H9 (cell line): ENCODE results near the gene PDPK1. TPM values are rescaled to one million over a fixed set of nuclear protein-coding genes. Genes with fewer than 3 reads are reported as not detected.

Experiments
- DNase-seq: peaks from one replicate; pipeline ENCODE4 v3.0.0-alpha.2; 2017
- H2AFZ ChIP-seq: one replicate; pipeline ENCODE4 v1.6.1; 2013; ENCODE audit warnings: mild to moderate bottlenecking, low read length, control low read depth, moderate library complexity
- H2AK5ac ChIP-seq: 2 replicates; pipeline ENCODE4 v1.6.1; 2013; ENCODE audit warnings: low read length, control low read depth, mixed read lengths; ENCODE audit not compliant: insufficient read length
- H2BK120ac ChIP-seq: one replicate; pipeline ENCODE4 v1.6.1; 2013; ENCODE audit warnings: low read depth, mild to moderate bottlenecking, low read length, control low read depth, inconsistent platforms; ENCODE audit not compliant: poor library complexity, severe bottlenecking
- H2BK12ac ChIP-seq: 2 replicates; pipeline ENCODE4 v1.6.1; 2013; ENCODE audit warnings: low read length, control low read depth, mixed read lengths, low read depth; ENCODE audit not compliant: insufficient read length
- H2BK15ac ChIP-seq: 2 replicates; pipeline ENCODE4 v1.6.1; 2013; ENCODE audit warnings: low read depth, low read length, control low read depth
- H2BK20ac ChIP-seq: one replicate; pipeline ENCODE4 v1.6.1; 2013; ENCODE audit warnings: low read depth, mild to moderate bottlenecking, low read length, control low read depth, inconsistent platforms; ENCODE audit not compliant: poor library complexity, severe bottlenecking
- H2BK5ac ChIP-seq: 2 replicates; pipeline ENCODE4 v1.6.1; 2013; ENCODE audit warnings: low read length, control low read depth, mixed read lengths; ENCODE audit not compliant: insufficient read length
- H3K14ac ChIP-seq: 2 replicates; pipeline ENCODE4 v1.6.1; 2013; ENCODE audit warnings: low read length, control low read depth; ENCODE audit not compliant: insufficient read depth
- H3K18ac ChIP-seq: 2 replicates; pipeline ENCODE4 v1.6.1; 2013; ENCODE audit warnings: low read depth, mild to moderate bottlenecking, mixed read lengths, low read length, control low read depth; ENCODE audit not compliant: insufficient read length
- H3K23ac ChIP-seq: 2 replicates; pipeline ENCODE4 v1.6.1; 2013; ENCODE audit warnings: low read length, control low read depth, mixed read lengths, low read depth; ENCODE audit not compliant: insufficient read length
- H3K23me2 ChIP-seq: 2 replicates; pipeline ENCODE4 v1.6.1; 2013; ENCODE audit warnings: low read depth, mild to moderate bottlenecking, mixed read lengths, low read length, control low read depth; ENCODE audit not compliant: insufficient read length, poor library complexity, severe bottlenecking
- H3K27ac ChIP-seq: 2 replicates; pipeline ENCODE4 v1.5.1; 2013; ENCODE audit warnings: low read length, control low read depth, mixed read lengths, low read depth; ENCODE audit not compliant: insufficient read length
- H3K27me3 ChIP-seq: 2 replicates; pipeline ENCODE4 v1.6.1; 2013; ENCODE audit warnings: low read length, control low read depth, inconsistent platforms; ENCODE audit not compliant: insufficient read depth
- H3K4ac ChIP-seq: 2 replicates; pipeline ENCODE4 v1.6.1; 2013; ENCODE audit warnings: low read depth, mild to moderate bottlenecking, control low read depth, inconsistent platforms, low read length, moderate library complexity
- H3K4me1 ChIP-seq: 2 replicates; pipeline ENCODE4 v1.6.1; 2013; ENCODE audit warnings: low read length, control low read depth, inconsistent platforms; ENCODE audit not compliant: insufficient read depth
- H3K4me2 ChIP-seq: 2 replicates; pipeline ENCODE4 v1.6.1; 2013; ENCODE audit warnings: low read length, control low read depth, mixed read lengths; ENCODE audit not compliant: insufficient read length, insufficient read depth
- H3K56ac ChIP-seq: 2 replicates; pipeline ENCODE4 v1.6.1; 2013; ENCODE audit warnings: low read depth, mild to moderate bottlenecking, mixed read lengths, low read length, control low read depth; ENCODE audit not compliant: insufficient read length
- H3K79me1 ChIP-seq: 2 replicates; pipeline ENCODE4 v1.6.1; 2013; ENCODE audit warnings: low read depth, mild to moderate bottlenecking, moderate library complexity, low read length, control low read depth, inconsistent platforms; ENCODE audit not compliant: insufficient read depth, poor library complexity, severe bottlenecking
- H3K79me2 ChIP-seq: 2 replicates; pipeline ENCODE4 v1.6.1; 2013; ENCODE audit warnings: low read length, control low read depth, inconsistent platforms; ENCODE audit not compliant: insufficient read depth
- H3K9ac ChIP-seq: 2 replicates; pipeline ENCODE4 v1.6.1; 2013; ENCODE audit warnings: low read length, control low read depth, mixed read lengths; ENCODE audit not compliant: insufficient read length; ENCODE audit errors: extremely low read depth
- H3K9me3 ChIP-seq: one replicate; pipeline ENCODE4 v1.6.1; 2013; ENCODE audit warnings: low read depth, low read length, inconsistent platforms; ENCODE audit not compliant: control insufficient read depth
- H3T11ph ChIP-seq: one replicate; pipeline ENCODE4 v1.6.1; 2013; ENCODE audit warnings: mild to moderate bottlenecking, low read length, control low read depth, inconsistent platforms
- H4K20me1 ChIP-seq: one replicate; pipeline ENCODE4 v1.6.1; 2013; ENCODE audit not compliant: control insufficient read depth, insufficient read length, insufficient read depth
- H4K5ac ChIP-seq: 2 replicates; pipeline ENCODE4 v1.6.1; 2013; ENCODE audit warnings: low read depth, mild to moderate bottlenecking, mixed read lengths, low read length, control low read depth; ENCODE audit not compliant: insufficient read length
- H4K8ac ChIP-seq: replicated peaks from 2 replicates; pipeline ENCODE4 v1.6.1; 2013; ENCODE audit warnings: low read length, control low read depth, mixed read lengths, low read depth; ENCODE audit not compliant: insufficient read length
- H4K91ac ChIP-seq: 2 replicates; pipeline ENCODE4 v1.6.1; 2013; ENCODE audit warnings: low read depth, mild to moderate bottlenecking, moderate library complexity, mixed read lengths, low read length, control low read depth; ENCODE audit not compliant: insufficient read length
- H3K27ac Mint-ChIP-seq, 3 experiments: 2 replicates in 2 of 3; 3 replicates in 1 of 3; pipeline ENCODE4 v1.8.0; 2020 to 2021; ENCODE audit warnings: mixed read lengths in 3 of 3, mild to moderate bottlenecking in 1 of 3, moderate library complexity in 1 of 3
- H3K27me3 Mint-ChIP-seq: 2 replicates; pipeline ENCODE4 v1.8.0; 2021; ENCODE audit warnings: low read depth, mild to moderate bottlenecking, moderate library complexity, mixed read lengths
- H3K36me3 Mint-ChIP-seq, 3 experiments: 2 replicates in 2 of 3; 3 replicates in 1 of 3; pipeline ENCODE4 v1.8.0; 2020 to 2021; ENCODE audit warnings: low read depth in 3 of 3, mixed read lengths in 3 of 3; ENCODE audit not compliant: insufficient read depth in 1 of 3
- H3K4me1 Mint-ChIP-seq, 2 experiments: 2 replicates each; pipeline ENCODE4 v1.8.0; 2020; ENCODE audit warnings: mixed read lengths in 2 of 2
- H3K4me3 Mint-ChIP-seq, 2 experiments: 2 replicates in 1 of 2; 3 replicates in 1 of 2; pipeline ENCODE4 v1.8.0; 2020 to 2021; ENCODE audit warnings: mild to moderate bottlenecking in 2 of 2, mixed read lengths in 2 of 2, moderate library complexity in 1 of 2
- H3K9me3 Mint-ChIP-seq, 2 experiments: 2 replicates in 1 of 2; 3 replicates in 1 of 2; pipeline ENCODE4 v1.8.0; 2020; ENCODE audit warnings: mild to moderate bottlenecking in 2 of 2, mixed read lengths in 2 of 2, moderate library complexity in 1 of 2
- CTCF ChIP-seq: fragments of 200-600 bp; sonication (generic); conservative IDR thresholded peaks from 3 replicates; pipeline ENCODE4 v1.8.0; 2021; ENCODE audit warnings: antibody characterized with exemption, mild to moderate bottlenecking
- WGBS: extraction: QIAGEN DNeasy Blood & Tissue Kit; methylation state at CpG from one replicate; pipeline ENCODE4 v1.1.7; 2013; ENCODE audit warnings: missing lambda C conversion rate, low lambda C conversion rate, mixed read lengths; ENCODE audit not compliant: insufficient read length; ENCODE audit errors: extremely low coverage; 5-methylcytosine and 5-hydroxymethylcytosine counted together
- total RNA-seq: library from RNA; stranded (reverse); gene quantifications from 2 replicates; pipeline ENCODE4 v1.2.1, GENCODE V29; 2021

Gene PDPK1
- total RNA-seq, 1 experiment from 2014 or later, result 32.8 TPM

GRCh38 chr16:2518823-2519710 lies 18.8 kb upstream of the PDPK1 start:
- H3K9me3 ChIP-seq, result no peaks in the 10 kb centered on the region
- no peak overlapping the region for H3K23ac ChIP-seq
- H3K56ac ChIP-seq, result no peak overlapping the region
- H3K27me3 Mint-ChIP-seq, result no peaks in the 10 kb centered on the region; the same call in 1 of the 2 replicates
- H3K4me1 Mint-ChIP-seq, result peaks cover 27 to 36% of the 10 kb centered on the region in 2 experiments
- no peak overlapping the region for H2BK12ac ChIP-seq
- H3K79me2 ChIP-seq, result peaks cover 36% of the 10 kb centered on the region; the same call in 1 of the 2 replicates
- no peaks in the 10 kb centered on the region for H4K20me1 ChIP-seq
- no peak overlapping the region for H2BK120ac ChIP-seq
- no peak overlapping the region for H2BK5ac ChIP-seq
- H3K9me3 Mint-ChIP-seq, result no peaks in the 10 kb centered on the region
- no peak overlapping the region for H2BK20ac ChIP-seq
- H3K4ac ChIP-seq, result no peak overlapping the region
- peaks cover 9% of the 10 kb centered on the region for H3K79me1 ChIP-seq
- no peak overlapping the region for H3T11ph ChIP-seq
- H3K23me2 ChIP-seq, result peaks cover 15% of the 10 kb centered on the region
- DNase-seq, result peak; percentile 46
- no peaks in the 10 kb centered on the region for H3K27me3 ChIP-seq
- H3K4me3 Mint-ChIP-seq, result peak overlapping the region; percentile 78 to 79
- H4K8ac ChIP-seq, result no peak overlapping the region
- no peak overlapping the region for H4K91ac ChIP-seq
- WGBS, result no CpG with 5 or more reads among the region's 39 CpGs
- no peak overlapping the region for H3K14ac ChIP-seq
- H3K36me3 Mint-ChIP-seq, result peaks cover 5 to 34% (median 19%) of the 10 kb centered on the region in 3 experiments; a peak in 6 of 7 replicates
- H4K5ac ChIP-seq, result no peak overlapping the region
- H3K4me2 ChIP-seq, result no peak overlapping the region
- H3K4me1 ChIP-seq, result no peaks in the 10 kb centered on the region
- no peak overlapping the region for H2BK15ac ChIP-seq
- no peak overlapping the region for H3K27ac ChIP-seq
- H3K9ac ChIP-seq, result no peak overlapping the region
- no peak overlapping the region for H2AK5ac ChIP-seq
- TF ChIP-seq CTCF, result no peak
- no peak overlapping the region for H3K18ac ChIP-seq
- peak overlapping the region; percentile 89 to 97 (median 95); a peak in 5 of 7 replicates for H3K27ac Mint-ChIP-seq
- no peak overlapping the region for H2AFZ ChIP-seq
